HG02981 (cell line): ENCODE results near the gene SLC49A3.
"Not testable (repeated sequence)": the region's sequence is repeated elsewhere in the genome, so short reads cannot be mapped to it uniquely, and the experiment has no call there.

Source experiments
- ATAC-seq: cut with Tn5 transposase; IDR thresholded peaks from one replicate; pipeline ENCODE4 v1.9.1; 2021; ENCODE audit warnings: mild to moderate bottlenecking, moderate library complexity; ENCODE audit not compliant: unreplicated experiment

SLC49A3 gene

GRCh38 chr4:688854-689681, at the start of gene SLC49A3:
Gene SLC49A3, minus strand, starts transcription at chr4:689151. Its CDS starts 24 bp downstream, at chr4:689127.
- ATAC-seq: no peak

- not testable (repeated sequence) for ATAC-seq
These were observed 47.6 kb upstream of the SLC49A3 start for GRCh38 chr4:736561-736960.

- no peak for ATAC-seq
These were observed 46.6 kb upstream of the SLC49A3 start for GRCh38 chr4:735583-735982.

GRCh38 chr4:734951-735350, 46.0 kb upstream of the SLC49A3 start:
- ATAC-seq: no peak

- no peak for ATAC-seq
These were observed 45.1 kb upstream of the SLC49A3 start for GRCh38 chr4:734075-734474.

- no peak for ATAC-seq
These were observed 44.7 kb upstream of the SLC49A3 start for GRCh38 chr4:733631-733980.

- ATAC-seq: no peak
These were observed 44.1 kb upstream of the SLC49A3 start for GRCh38 chr4:732911-733630.

- no peak for ATAC-seq
These were observed 43.5 kb upstream of the SLC49A3 start for GRCh38 chr4:732486-732885.

- not testable (repeated sequence) for ATAC-seq
These were observed 43.0 kb upstream of the SLC49A3 start for GRCh38 chr4:731954-732353.

- not testable (repeated sequence) for ATAC-seq
These were observed 42.3 kb upstream of the SLC49A3 start for GRCh38 chr4:730946-731904.

- ATAC-seq: no peak
These were observed 41.6 kb upstream of the SLC49A3 start for GRCh38 chr4:730511-730910.

GRCh38 chr4:729336-730315, 40.7 kb upstream of the SLC49A3 start:
- no peak for ATAC-seq

- ATAC-seq: no peak
These were observed 38.6 kb upstream of the SLC49A3 start for GRCh38 chr4:727576-727975.

GRCh38 chr4:726838-727237, 37.9 kb upstream of the SLC49A3 start:
- ATAC-seq: no peak

- ATAC-seq: no peak
These were observed 37.4 kb upstream of the SLC49A3 start for GRCh38 chr4:726235-726787.

- no peak for ATAC-seq
These were observed 36.7 kb upstream of the SLC49A3 start for GRCh38 chr4:725391-726234.

GRCh38 chr4:723751-724530, 35.0 kb upstream of the SLC49A3 start:
- ATAC-seq: no peak

GRCh38 chr4:722851-723360, 34.0 kb upstream of the SLC49A3 start:
- no peak for ATAC-seq
